ENCODE measurements around the gene ARHGEF19. TPM values are rescaled to one million over a fixed set of nuclear protein-coding genes. Genes with fewer than 3 reads are reported as not detected.

The ARHGEF19 gene
- total RNA-seq, 1 experiment from 2014 or later = 21.1 TPM

GRCh38 chr1:16158025-16158424 is 54.4 kb downstream of the ARHGEF19 start:
- H3K79me2 ChIP-seq (ENCODE audit: insufficient read depth, low read length) = peaks cover 18% of the 10 kb centered on the region; the same call in 1 of the 2 replicates
- no peak overlapping the region for H4K8ac ChIP-seq (replicated peaks; ENCODE audit: insufficient read length, low read depth, low read length)
- Mint-ChIP-seq H3K27ac (no peak overlapping the region), H3K9me3 (no peaks in the 10 kb centered on the region), H3K27me3 (ENCODE audit: low read depth) (peaks cover 40% of the 10 kb centered on the region), H3K4me1 (peaks cover 38% of the 10 kb centered on the region in 2 experiments), H3K4me3 (no peak overlapping the region), H3K36me3 (ENCODE audit: insufficient read depth in 1 of 3, low read depth in 3 of 3) (peaks cover 0 to 1% (median 0%) of the 10 kb centered on the region in 3 experiments; a peak in 1 of 7 replicates)
- no peak overlapping the region for H3T11ph ChIP-seq (ENCODE audit: low read length)
- no peak overlapping the region for H4K91ac ChIP-seq (ENCODE audit: insufficient read length, low read depth, low read length)
- no peaks in the 10 kb centered on the region for H4K20me1 ChIP-seq (ENCODE audit: control insufficient read depth, insufficient read depth, insufficient read length)
- no peak overlapping the region for H2BK12ac ChIP-seq (ENCODE audit: insufficient read length, low read depth, low read length)
- no peak overlapping the region for H2BK20ac ChIP-seq (ENCODE audit: low read depth, low read length, poor library complexity, severe bottlenecking)
- peaks cover 3% of the 10 kb centered on the region; the same call in 1 of the 2 replicates for H3K4me1 ChIP-seq (ENCODE audit: insufficient read depth, low read length)
- H3K14ac ChIP-seq (ENCODE audit: insufficient read depth, low read length) = no peak overlapping the region
- no peak overlapping the region for H3K27ac ChIP-seq (ENCODE audit: insufficient read length, low read depth, low read length)
- no peak overlapping the region for H3K4ac ChIP-seq (ENCODE audit: low read depth, low read length)
- WGBS (ENCODE audit: extremely low coverage, insufficient read length, low lambda C conversion rate) = no CpG with 5 or more reads among the region's 5 CpGs
- no peak overlapping the region for H3K23ac ChIP-seq (ENCODE audit: insufficient read length, low read depth, low read length)
- H3K9ac ChIP-seq (ENCODE audit: extremely low read depth, insufficient read length, low read length) = no peak overlapping the region
- H4K5ac ChIP-seq (ENCODE audit: insufficient read length, low read depth, low read length) = no peak overlapping the region
- H2BK120ac ChIP-seq (ENCODE audit: low read depth, low read length, poor library complexity, severe bottlenecking) = no peak overlapping the region
- no peaks in the 10 kb centered on the region for H3K79me1 ChIP-seq (ENCODE audit: insufficient read depth, low read depth, low read length, poor library complexity, severe bottlenecking)
- H2AK5ac ChIP-seq (ENCODE audit: insufficient read length, low read length) = no peak overlapping the region
- H3K9me3 ChIP-seq (ENCODE audit: control insufficient read depth, low read depth, low read length) = no peaks in the 10 kb centered on the region
- H2BK5ac ChIP-seq (ENCODE audit: insufficient read length, low read length) = no peak overlapping the region
- no peaks in the 10 kb centered on the region; the same call in 1 of the 2 replicates for H3K27me3 ChIP-seq (ENCODE audit: insufficient read depth, low read length)
- H3K4me2 ChIP-seq (ENCODE audit: insufficient read depth, insufficient read length, low read length) = no peak overlapping the region
- no peak for TF ChIP-seq CTCF (conservative IDR thresholded peaks at IDR 0.05)
- H3K56ac ChIP-seq (ENCODE audit: insufficient read length, low read depth, low read length) = no peak overlapping the region
- H3K18ac ChIP-seq (ENCODE audit: insufficient read length, low read depth, low read length) = no peak overlapping the region
- H2BK15ac ChIP-seq (ENCODE audit: low read depth, low read length) = no peak overlapping the region
- no peak overlapping the region for H2AFZ ChIP-seq (ENCODE audit: low read length)
- peaks cover 7% of the 10 kb centered on the region for H3K23me2 ChIP-seq (ENCODE audit: insufficient read length, low read depth, low read length, poor library complexity, severe bottlenecking)
- DNase-seq = no peak
